ENCODE results near the gene CACNA2D1. TPM values are rescaled to one million over a fixed set of nuclear protein-coding genes. Genes with fewer than 3 reads are reported as not detected.

The CACNA2D1 gene
- total RNA-seq, 1 experiment from 2014 or later: 0.27 TPM

GRCh38 chr7:82029236-82029913, 414.2 kb downstream of the CACNA2D1 start:
- TF ChIP-seq JUND (IDR thresholded peaks at IDR 0.05): no peak
- no peak for TF ChIP-seq TCF7L2 (IDR thresholded peaks at IDR 0.05; ENCODE audit: borderline replicate concordance, extremely low read depth, insufficient read depth, insufficient read length)
- TF ChIP-seq POLR2AphosphoS5 (IDR thresholded peaks at IDR 0.05; ENCODE audit: low read depth, low read length): no peak
- TF ChIP-seq MAX (IDR thresholded peaks at IDR 0.05): no peak
- TF ChIP-seq EZH2 (IDR thresholded peaks at IDR 0.05): no peak
- no peak for TF ChIP-seq YY1 (IDR thresholded peaks at IDR 0.05; ENCODE audit: extremely low read depth, insufficient replicate concordance, low read depth, low read length)
- TF ChIP-seq ZFX (IDR thresholded peaks at IDR 0.05): no peak
- TF ChIP-seq SP1 (IDR thresholded peaks at IDR 0.05; ENCODE audit: low read depth): no peak
- TF ChIP-seq ATF3 (IDR thresholded peaks at IDR 0.05): no peak
- TF ChIP-seq POLR2A (IDR thresholded peaks at IDR 0.05; ENCODE audit: borderline replicate concordance, extremely low read depth, insufficient read depth, insufficient read length): no peak
- TF ChIP-seq REST (IDR thresholded peaks at IDR 0.05; ENCODE audit: low read depth): no peak
- no peak for TF ChIP-seq RAD21 (IDR thresholded peaks at IDR 0.05; ENCODE audit: low read depth)
- TF ChIP-seq ZBTB33 (IDR thresholded peaks at IDR 0.05; ENCODE audit: extremely low read depth, insufficient replicate concordance, low read length): no peak
- TF ChIP-seq CTCF (IDR thresholded peaks at IDR 0.05 in 2 of 3, conservative IDR thresholded peaks at IDR 0.05 in 1 of 3; ENCODE audit: borderline replicate concordance in 1 of 3, insufficient read depth in 1 of 3, low read depth in 2 of 3, low read length in 2 of 3): no peak
- TF ChIP-seq ELF1 (IDR thresholded peaks at IDR 0.05; ENCODE audit: borderline replicate concordance, low read depth): no peak
- no peak for TF ChIP-seq SIN3A (IDR thresholded peaks at IDR 0.05; ENCODE audit: low read depth)
- no peak for TF ChIP-seq EZH2phosphoT487 (IDR thresholded peaks at IDR 0.05; ENCODE audit: borderline replicate concordance)
- no peak for TF ChIP-seq CBX3 (IDR thresholded peaks at IDR 0.05; ENCODE audit: low read depth)
- no peak for TF ChIP-seq FOSL1 (IDR thresholded peaks at IDR 0.05; ENCODE audit: low read depth)
- Histone ChIP-seq H4K20me1 (ENCODE audit: insufficient read depth) (no peaks in the 10 kb centered on the region), H3K9me2 (ENCODE audit: insufficient read depth) (no peaks in the 10 kb centered on the region), H2AFZ (ENCODE audit: low read depth, low read length, poor library complexity, severe bottlenecking) (no peak overlapping the region), H3K27me3 (ENCODE audit: insufficient read depth, low read length) (no peaks in the 10 kb centered on the region), H3K9me3 (ENCODE audit: control insufficient read depth in 1 of 2, insufficient read depth in 1 of 2, low read depth in 1 of 2, low read length in 2 of 2) (no peaks in the 10 kb centered on the region), H3K4me3 (replicated peaks in 1 of 2; ENCODE audit: low read depth in 1 of 2, low read length in 2 of 2) (no peak overlapping the region), H3K79me2 (ENCODE audit: insufficient read depth, low read length) (no peaks in the 10 kb centered on the region), H3K27ac (ENCODE audit: low read depth, low read length) (no peak overlapping the region), H3K9ac (ENCODE audit: low read length) (no peak overlapping the region), H3K36me3 (ENCODE audit: control insufficient read depth in 1 of 2, insufficient read depth in 2 of 2, low read length in 2 of 2) (no peaks in the 10 kb centered on the region), H3K4me2 (ENCODE audit: low read length) (no peak overlapping the region), H3K4me1 (ENCODE audit: control insufficient read depth in 1 of 2, insufficient read depth in 2 of 2, low read length in 2 of 2) (no peaks in the 10 kb centered on the region)
- no peak for DNase-seq (ENCODE audit: low read depth, low spot score)
- no peak for ATAC-seq
- intact Hi-C loops (cut with micrococcal nuclease): no loop called here
- POLR2A ChIA-PET: no interaction called here
- CTCF ChIA-PET: no interaction called here
- BruUV-seq (replicated peaks): no TSS peak
- RAD21 ChIA-PET (ENCODE audit: low non-redundant PET in 1 of 2, low total read pairs in 2 of 2, uncharacterized antibody in 2 of 2, unreplicated experiment in 2 of 2): no interaction called here

Data from HCT116 (cell line).